HG03439 (cell line): ENCODE results near the gene LMTK2.

Experiments used
- ATAC-seq: cut with Tn5 transposase; IDR thresholded peaks from one replicate; pipeline ENCODE4 v1.9.1; 2021; ENCODE audit warnings: mild to moderate bottlenecking, moderate library complexity; ENCODE audit not compliant: unreplicated experiment

LMTK2 gene

DNA sequence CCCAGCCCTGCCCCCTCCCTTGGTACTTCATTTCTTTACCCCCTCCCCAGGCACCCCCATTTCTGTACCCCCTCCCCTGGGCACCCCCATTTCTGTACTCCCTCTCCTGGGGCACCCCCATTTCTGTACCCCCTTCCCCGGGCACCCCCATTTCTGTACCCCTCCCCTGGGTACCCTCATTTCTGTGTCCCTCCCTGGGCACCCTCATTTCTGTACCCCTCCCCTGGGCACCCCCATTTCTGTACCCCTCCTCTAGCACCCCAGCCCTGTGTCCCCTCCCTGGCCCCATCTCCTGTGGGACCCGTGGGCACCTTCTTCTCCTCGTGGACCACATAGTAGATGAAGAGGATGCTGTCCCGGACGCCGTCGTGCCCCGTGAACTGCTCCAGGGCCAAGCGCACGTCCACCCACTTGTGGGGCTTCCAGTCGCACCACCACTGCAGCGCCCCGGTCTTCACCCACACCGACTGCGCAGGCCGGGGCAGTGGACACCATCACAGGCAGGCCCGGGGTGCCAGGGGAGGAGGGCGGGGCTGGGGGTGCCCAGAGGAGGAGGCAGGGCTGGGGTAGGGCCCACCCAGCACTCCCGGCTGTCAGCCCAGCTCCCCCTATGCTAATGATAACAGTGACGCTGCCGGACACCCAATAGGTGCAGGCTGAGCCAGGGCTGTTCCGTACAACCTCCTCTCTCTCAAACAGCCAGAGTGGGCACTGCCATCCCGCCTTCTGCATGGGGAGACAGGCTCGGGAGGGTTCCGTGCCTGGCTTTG is 125.0 kb downstream of the LMTK2 start:
- no peak for ATAC-seq

DNA sequence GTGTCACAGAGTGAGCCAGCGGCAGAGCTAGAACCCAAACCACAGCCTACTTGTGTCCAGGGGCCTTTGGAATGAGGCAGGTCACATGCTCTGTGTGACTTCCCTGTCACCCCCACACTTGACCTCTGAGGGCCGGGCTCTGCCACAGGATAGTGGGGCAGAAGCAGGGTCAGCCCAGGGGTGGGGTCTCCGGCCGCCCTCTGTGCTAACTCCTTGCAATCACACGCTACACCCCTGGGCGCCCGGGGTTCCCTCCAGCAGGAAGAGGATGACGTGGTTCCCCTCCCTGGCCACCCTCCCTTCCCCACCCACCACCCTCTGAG is 125.6 kb downstream of the LMTK2 start:
- no peak for ATAC-seq

DNA sequence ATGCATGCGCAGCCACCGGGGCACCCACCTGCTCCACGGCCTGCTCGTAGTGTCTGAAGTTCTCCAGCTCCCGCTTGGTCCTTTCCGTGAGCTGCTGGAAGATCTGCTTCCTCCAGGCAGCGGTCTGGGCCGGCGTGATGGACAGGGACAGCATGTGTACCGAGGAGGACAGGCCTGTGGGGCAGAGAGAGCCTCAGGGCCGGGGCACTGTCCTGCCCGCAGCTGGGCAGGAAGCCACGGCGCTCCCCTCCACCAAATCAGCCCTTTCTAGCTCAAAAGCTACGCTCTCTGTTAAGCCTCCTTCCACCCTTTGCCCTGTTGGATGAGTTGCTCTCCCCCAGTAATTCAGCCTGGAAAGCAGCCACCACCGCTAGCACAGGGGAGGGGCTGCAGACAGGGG is 126.1 kb downstream of the LMTK2 start:
- ATAC-seq, result no peak

DNA sequence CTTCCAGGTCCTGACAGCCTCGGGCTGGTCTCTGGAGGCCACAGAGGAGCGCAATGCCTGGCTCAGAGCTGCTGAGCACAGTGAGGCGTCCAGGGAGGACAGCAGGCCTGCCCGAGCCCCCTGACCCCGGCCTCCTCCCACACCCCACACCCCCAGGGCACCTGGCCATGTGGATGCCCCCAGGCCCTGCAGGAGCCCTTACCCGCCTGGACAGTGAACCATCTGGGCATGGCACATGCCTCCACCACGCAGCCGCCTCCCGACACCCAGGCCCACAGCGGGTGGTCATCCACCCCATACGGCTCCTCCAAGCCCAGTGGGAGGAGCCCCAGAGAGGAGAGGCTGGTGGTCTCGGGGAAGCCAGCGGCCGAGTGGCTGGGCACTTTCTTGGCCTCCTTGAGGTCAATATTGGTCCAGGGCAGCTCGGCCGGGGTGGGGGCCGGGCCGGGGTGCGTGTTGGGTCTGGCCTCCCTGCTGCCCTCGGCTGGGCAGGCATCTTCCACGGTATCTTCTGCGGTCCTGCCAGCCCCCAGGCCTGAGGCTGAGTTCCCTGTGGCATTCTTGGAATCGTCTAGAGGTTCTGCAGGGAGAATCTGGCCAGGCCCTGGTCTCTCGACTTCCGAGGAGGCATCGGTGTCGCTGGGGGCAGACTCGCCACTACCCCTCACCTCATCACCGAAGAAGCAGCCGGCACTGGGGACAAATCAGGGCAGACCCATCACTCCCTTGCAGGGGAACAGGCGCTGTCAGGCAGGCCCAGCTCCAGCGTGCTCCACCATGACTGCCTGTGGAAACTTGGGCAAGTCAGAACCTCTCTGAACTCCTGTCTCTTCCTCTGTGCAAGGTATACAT is 126.8 kb downstream of the LMTK2 start:
- no peak for ATAC-seq

DNA sequence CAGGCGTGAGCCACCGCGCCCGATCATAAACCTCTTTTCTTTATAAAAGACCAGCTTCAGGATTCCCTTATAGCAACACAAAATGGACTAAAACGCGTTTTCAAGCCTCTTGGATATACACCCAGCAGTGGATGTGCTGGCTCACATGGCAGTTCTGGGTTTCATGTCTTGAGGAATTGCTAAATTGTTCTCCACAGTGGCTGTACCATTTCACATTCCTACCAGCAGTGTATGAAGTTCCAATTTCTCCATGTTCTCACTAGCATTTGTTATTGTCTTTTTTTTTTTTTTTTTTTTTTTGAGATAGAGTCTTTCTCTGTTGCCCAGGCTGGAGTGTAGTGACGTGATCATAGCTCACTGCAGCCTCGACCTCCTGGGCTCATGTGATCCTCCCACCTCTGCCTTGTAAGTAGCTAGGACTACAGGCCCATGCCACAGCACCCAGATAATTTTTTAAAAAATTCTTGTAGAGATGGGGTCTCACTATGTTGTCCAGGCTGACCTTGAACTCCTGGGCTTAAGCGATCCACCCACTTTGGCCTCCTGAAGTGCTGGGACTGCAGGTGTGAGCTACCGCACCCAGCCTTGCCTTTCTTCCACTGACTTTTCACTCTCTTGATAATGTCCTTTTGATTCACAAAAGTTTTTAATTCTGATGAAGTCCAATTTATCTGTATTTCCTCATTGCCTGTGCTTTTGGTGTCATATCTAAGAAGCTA is 127.9 kb downstream of the LMTK2 start:
- ATAC-seq, result no peak

DNA sequence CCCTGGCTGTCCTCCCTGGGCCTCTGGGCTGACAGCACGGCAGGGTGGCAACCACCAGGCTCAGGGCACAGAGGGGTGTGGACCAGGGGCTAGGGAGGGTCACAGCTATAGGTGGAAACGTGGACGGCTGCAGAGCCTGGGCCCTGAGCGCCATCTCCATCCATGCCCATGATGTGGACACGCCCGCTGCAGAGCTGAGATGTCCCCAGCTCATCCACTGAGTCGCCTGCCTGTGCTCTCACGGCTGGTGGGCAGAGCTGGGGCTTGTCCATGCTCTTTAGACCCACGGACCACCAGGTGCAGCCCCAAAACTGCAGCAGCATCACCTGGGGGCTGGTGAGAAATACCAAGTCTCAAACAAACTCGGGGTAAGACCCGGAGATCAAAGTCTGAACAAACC is 129.2 kb downstream of the LMTK2 start:
- no peak for ATAC-seq

DNA sequence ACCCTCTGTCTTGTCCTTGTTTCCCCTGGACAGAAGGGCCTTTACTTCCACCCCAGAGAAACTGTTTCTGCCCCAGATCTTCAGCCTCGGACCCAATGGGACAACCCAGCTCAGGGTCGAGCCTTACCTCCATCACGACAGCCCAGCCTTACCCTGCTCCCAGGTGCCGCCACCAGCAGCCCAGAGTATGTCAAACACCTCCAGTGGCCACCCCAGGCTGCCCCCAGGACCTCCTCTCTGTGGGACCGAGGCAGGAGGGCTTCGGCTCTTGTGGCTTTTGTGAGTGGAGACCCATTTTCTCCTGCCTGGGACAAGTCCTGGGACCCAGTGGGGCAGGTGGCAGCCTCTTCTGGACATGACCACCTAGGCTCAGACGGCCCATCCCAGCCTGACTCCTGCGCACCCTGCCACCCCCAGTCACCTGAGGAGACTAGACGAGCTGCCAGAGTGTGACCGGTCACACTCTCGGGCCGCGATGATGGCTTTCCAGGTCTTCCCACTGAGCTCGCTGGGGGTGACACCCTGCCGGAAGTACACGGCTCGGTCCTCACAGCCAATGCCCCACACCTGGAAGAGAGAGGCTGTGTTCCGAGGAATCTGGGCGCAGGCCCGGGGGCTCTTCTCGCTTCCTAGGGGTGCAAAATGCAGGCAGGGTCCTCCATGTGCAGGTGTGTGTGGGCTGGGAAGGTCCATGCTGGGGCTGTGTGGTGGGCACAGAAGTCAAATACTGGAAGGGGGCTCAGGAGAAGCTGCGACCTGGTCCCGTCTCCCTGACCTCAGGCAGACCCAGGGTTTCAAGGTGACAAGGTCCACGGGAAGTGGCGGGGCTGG is 129.9 kb downstream of the LMTK2 start:
- ATAC-seq, result no peak

DNA sequence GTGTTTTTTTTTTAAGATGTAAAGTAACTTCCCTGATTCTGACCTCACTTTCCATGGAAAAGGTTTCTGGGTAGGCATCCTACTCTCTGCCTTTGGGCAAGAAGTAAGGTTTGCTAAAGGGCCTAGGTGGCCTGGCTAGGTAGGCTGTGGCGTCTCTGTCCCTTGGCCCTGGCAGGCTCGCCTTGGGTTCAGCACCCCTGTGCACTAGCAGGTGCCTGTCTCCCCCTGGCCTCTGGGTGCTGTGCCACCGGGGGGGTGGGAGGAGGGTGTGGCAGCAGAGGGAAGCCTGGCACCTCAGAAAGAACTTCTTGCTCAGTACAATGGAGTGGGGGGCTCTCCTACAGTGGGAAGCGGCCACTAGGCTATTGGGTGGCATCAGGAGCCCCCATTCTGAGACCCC is 131.4 kb downstream of the LMTK2 start:
- ATAC-seq, result no peak

DNA sequence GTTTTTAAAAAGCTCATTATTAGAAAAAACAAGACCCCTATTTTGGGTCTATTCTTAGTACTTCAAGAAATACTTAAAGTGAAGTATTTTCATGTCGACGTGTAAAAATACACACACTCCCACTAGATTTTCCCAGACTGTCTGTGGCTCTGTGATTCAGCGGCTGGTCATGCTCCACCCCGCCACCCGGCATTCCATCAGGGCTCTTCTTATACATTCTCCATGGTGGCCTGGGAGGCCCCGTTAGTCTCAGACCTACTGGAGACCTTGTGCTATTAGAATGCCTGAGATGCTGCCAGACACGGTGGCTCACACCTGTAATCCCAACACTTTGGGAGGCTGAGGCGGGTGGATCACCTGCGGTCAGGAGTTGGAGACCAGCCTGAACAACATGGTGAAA is 132.3 kb downstream of the LMTK2 start:
- no peak for ATAC-seq

DNA sequence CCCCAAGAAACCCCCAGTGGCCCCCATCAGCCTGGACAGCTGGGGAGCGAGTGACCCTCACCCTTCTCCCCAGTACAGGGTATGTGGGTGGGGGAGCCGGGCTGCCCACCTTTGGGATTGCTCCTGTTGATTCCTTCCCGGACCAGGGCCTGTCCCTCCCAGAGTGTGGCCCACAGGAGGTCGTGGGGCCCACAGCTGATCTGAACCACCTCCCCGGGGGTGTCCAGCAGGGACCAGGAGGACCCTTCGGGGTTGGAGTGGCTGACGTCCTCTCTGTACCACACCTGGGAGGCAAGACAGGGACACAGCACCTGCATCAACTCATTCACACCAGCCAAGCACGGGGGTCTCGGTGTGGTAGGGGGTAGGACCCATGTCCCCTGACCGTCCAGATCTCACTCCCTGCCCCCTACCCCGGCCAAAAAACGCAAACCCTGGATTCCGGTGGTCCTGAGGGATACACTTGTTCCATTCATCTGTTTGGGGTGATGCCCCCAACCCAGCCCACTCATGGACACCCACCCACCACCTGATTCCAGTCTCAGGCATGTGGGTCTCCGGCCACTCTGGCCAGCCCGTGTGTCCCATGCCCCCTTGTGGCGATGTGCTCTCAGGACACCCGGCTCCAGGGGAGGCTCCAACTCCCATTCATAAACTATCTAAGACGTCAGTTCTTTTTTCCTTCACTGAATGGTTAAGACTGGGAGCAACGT is 134.5 kb downstream of the LMTK2 start:
- no peak for ATAC-seq

DNA sequence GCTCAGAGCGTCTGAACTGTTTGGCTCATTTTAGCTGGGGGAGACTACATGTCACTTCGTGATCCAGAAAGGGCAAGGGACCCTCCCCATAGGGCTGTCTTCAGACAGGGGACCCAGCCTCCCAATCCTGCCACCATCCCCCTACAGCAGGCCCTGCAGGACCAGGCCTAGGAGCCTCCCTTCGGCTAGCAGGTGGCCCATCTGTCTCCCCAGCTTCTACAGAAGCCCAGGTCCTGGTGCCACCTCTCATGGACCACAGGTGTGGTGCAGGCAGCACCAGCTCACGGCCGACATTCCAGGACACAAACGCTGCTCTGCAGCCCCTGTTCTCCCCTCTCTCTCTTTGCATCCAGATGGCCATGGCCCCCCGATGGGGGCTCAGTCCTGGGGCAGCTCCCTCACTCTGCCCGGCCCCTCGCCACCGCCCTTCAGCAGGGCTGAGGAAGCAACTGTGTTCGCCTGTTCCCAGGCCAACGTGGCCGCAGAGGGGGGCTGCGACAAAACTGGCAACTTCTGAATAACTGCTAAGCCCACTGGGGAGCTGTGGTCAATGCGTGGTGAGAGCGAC is 135.1 kb downstream of the LMTK2 start:
- ATAC-seq, result no peak

DNA sequence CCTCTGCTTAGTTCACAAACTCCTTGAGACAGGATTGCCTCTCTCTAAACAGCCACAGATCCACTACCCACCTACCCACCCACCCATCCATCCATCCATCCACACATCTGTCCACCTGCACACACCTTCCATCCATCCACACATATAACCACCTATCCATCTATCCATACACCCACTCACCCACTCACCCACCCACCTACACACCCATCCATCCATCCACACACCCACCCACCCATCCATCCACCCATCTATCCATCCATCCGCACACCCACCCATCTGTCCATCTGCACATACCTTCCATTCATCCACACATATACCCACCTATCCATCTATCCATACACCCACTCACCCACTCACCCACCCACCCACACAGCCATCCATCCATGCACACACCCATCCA is 135.7 kb downstream of the LMTK2 start:
- ATAC-seq, result no peak

DNA sequence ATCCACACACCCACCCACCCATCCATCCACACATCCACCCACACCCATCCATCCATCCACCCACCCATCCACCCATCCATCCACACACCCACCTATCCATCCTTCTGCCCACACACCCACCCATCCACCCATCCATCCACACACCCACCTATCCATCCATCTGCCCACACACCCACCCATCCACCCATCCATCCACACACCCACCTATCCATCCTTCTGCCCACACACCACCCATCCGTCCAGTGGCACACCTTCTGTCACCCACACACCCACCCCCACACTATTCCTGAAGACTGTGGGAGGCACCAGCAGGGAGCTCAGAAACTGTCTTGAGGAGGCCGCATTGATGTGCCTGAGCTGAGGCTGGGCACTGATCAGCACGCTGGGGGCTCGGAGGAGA is 136.3 kb downstream of the LMTK2 start:
- no peak for ATAC-seq

DNA sequence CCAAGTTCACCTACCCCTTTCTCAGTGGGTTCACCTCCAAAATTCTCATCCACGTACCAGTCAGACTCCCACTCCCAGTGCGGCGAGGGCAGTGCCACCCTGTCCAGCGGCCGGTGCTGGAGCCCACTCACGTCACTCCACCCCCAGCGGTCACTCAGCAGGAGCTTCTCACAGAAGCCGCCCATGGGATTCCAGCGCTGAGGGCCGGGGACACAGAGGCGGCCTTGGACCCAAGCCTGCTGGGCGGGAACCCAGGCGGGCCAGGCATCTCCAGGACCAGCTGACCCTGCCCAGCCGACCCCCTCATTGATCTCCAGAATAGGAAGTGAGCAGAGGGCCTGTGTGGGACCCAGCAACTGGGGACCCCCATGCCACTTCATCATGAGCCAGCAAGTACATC is 138.2 kb downstream of the LMTK2 start:
- no peak for ATAC-seq

DNA sequence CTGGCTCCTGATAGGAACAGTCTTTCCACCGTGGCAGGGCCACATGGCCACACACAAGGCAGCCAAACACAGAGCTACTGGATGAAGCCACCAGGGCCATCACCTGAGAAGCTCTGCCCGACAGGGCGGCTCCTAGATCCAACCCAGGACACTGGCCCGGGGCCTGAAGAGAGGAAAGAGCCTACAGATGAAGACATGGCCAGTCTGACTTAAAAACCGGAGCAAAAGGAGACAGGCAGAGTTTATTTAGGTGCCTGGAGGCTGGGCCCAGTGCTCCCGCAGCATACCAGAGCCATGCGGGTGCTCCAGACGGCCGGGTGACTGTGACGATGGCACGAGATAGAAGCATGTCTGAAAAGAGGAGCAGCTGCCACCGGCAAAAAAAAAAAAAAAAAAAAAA is 141.5 kb downstream of the LMTK2 start:
- no peak for ATAC-seq

DNA sequence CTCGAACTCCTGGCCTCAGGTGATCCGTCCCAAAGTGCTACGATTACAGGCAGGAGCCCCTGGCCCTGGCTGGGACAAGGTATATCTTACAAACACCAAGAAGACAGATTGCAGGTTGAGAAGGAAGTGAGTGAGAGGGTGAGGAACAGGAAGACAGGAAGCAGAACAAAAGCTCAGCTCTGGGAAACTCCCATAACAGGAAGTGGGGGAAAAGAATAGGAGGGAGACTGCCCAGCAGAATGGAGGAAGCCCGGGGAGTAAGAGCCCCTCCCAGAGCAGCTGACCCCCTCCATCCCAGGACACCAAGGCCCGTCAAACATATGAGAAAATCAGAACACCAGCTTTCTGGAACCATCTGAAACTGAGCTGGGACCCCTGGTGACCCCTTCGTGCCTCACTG is 142.4 kb downstream of the LMTK2 start:
- no peak for ATAC-seq

DNA sequence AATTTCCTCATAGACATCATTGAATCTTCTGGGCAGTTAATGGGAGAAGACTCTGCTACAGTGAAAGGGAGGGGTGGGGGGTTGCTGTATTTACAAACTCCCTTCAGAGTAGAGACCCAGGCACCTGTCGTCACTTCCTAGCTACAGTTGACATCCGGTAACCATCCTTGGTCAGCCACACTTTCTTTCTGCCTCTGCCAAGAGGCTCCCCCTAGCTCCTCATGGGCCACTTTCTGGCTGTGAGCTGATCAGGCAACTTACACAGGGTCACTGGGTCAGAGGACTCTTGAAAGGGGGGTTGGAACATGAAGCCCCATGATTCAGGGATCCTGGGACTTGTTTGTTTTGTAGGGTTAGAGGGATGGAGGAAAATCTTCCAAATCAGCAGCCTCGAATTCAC is 144.1 kb downstream of the LMTK2 start:
- no peak for ATAC-seq

DNA sequence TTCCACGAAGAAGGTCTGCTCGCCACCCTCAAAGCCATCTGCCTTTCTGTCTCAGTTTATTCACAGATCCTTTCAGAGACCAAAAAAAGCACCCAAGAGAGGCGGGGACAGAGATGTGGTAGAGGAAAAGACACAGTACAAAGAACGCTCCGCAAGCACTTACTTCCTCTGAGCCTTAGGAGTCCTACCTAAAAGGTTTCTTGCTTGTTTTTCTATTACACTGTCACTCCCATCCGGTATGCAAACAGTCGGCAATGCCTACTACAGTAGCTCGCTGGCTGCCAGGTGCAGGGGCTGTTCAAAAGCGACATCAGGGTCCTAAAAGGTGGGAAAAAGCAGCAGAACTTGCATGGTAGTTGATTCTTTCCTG is 144.6 kb downstream of the LMTK2 start:
- ATAC-seq, result peak; percentile 20

DNA sequence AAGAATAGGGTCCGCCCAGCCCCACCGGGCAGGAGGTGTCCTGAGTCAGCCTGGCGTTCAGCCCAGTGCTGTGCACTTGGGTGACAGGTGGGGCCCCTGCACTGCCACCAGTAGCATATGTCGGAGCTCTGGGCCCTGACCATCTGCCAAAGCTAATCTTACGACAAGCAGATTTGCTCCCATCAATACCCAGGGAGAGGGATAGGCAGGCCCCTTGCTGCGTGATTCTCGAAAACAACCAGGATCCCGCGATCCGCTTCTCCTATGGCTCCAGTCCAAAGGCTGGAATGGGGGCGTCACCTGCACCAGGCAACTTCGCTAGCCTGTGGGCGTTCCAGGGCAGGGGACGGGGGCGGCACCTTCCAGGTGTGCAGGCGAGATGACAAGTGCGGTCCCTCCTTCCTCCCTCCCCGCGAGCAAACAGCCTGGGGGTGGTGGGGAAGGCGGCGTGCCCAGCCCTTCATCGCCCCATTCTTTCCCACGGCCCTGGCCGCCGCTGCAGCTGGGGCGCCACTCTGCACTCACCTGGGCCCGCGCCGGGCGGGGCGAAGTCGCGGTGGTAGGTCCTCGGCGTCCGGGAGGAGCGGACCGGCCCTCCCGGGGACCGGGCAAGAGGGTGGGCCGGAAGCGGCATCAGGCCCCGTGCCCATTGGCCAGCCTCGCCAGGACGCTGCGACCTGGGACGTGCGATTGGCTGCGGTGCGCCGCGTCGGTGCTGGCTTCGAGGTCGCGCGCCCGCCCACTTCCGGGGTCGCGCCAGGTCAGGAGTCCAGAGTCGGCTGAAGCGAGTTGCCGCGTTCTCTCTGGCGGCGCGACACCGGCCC is 145.2 kb downstream of the LMTK2 start, which contains the start of gene TECPR1:
Gene TECPR1, minus strand, starts transcription at position 632 of the 824 bp plus-strand sequence. CDS start 6,086 bp downstream, outside the sequence.
- ATAC-seq, result peak; percentile 95
